ENCODE measurements around the gene DNAH8. TPM values are rescaled to one million over a fixed set of nuclear protein-coding genes. Genes with fewer than 3 reads are reported as not detected.

DNAH8 gene
- total and polyA plus RNA-seq, 10 donors = 0.20 to 15.6 (median 5.2) TPM

DNA sequence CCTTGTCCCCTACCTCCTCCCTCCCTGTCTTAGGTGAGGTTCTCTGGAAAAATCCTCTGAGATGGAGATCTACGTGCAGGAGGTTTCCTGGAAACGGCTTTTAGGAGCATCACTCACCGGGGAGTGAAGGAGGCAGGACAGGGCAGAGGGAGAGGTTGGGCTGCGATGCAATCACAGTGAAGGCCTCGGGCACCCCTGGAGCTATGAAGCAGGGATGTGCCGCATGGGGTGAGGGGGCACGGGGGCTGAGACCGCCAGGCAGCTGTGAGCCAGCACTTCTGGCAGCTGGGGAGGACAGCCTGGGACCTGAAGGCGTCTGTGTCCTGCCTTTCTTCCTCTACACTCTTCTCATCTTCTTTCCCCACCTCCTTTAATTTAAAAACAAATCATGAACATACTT is 320.6 kb downstream of the DNAH8 start:
- no peaks in the 10 kb centered on the region for H3K36me3 ChIP-seq
- no peak overlapping the region for H3K27ac ChIP-seq
- H3K4me3 ChIP-seq = no peak overlapping the region
- H3K4me1 ChIP-seq = no peaks in the 10 kb centered on the region
- DNase-seq = no peak
- H3K27me3 ChIP-seq (replicated peaks in 1 of 7) = peaks cover 0 to 76% (median 14%) of the 10 kb centered on the region in 7 donors
- no peaks in the 10 kb centered on the region for H3K9me3 ChIP-seq
- no peak for TF ChIP-seq POLR2A (IDR thresholded peaks at IDR 0.05)
- TF ChIP-seq POLR2AphosphoS5 (IDR thresholded peaks at IDR 0.05) = no peak
- no peak for TF ChIP-seq CTCF (IDR thresholded peaks at IDR 0.05 in 8 of 11, conservative IDR thresholded peaks at IDR 0.05 in 3 of 11)
- 42 to 59% (median 51%) methylated on average over 9 of the region's 9 CpGs for WGBS, 5 donors
- intact Hi-C loops (cut with DNase I; ENCODE audit: low total_unique reads) = no loop called here

DNA sequence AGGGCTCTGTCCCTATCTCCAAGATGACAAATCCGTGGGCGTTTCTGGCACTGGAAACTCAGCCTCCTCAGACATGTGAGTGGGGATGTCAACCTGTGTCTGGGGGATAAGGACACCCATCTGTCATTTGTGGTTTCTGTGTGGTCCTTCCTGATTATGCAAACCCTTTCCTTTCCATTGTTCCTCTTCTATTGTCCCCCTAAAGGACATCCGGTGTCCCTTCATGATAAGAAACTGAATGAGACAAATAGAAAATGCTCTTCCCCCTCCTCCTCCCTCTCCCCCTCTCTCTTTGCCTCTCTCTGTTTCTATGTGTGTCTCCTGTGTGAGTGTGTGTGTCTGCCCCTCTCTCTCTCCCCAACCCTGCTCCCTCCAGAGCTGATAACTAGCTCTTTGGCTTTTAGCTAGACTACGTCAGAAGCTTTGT is 322.0 kb downstream of the DNAH8 start:
- Histone ChIP-seq H3K9me3 (peaks cover 0 to 5% (median 0%) of the 10 kb centered on the region in 8 donors), H3K4me1 (no peaks in the 10 kb centered on the region), H3K27me3 (replicated peaks in 1 of 7) (peaks cover 0 to 80% (median 11%) of the 10 kb centered on the region in 7 donors), H3K27ac (no peak overlapping the region), H3K36me3 (no peaks in the 10 kb centered on the region), H3K4me3 (no peak overlapping the region)
- intact Hi-C loops (cut with DNase I; ENCODE audit: low total_unique reads) = no loop called here
- DNase-seq = no peak
- 22 to 32% (median 25%) methylated on average over 4 of the region's 4 CpGs for WGBS, 5 donors
- no peak for TF ChIP-seq POLR2AphosphoS5 (IDR thresholded peaks at IDR 0.05)
- no peak for TF ChIP-seq POLR2A (IDR thresholded peaks at IDR 0.05)
- TF ChIP-seq CTCF (IDR thresholded peaks at IDR 0.05 in 8 of 11, conservative IDR thresholded peaks at IDR 0.05 in 3 of 11) = no peak

GRCh38 chr6:39037707-39038106 is 322.6 kb downstream of the DNAH8 start:
- H3K36me3 ChIP-seq = no peaks in the 10 kb centered on the region
- TF ChIP-seq CTCF (IDR thresholded peaks at IDR 0.05 in 8 of 11, conservative IDR thresholded peaks at IDR 0.05 in 3 of 11) (no peak), POLR2A (IDR thresholded peaks at IDR 0.05) (no peak)
- intact Hi-C loops (cut with DNase I; ENCODE audit: low total_unique reads) = no loop called here
- no peak overlapping the region for H3K27ac ChIP-seq
- 48 to 71% (median 56%) methylated on average over 6 of the region's 6 CpGs for WGBS, 5 donors
- DNase-seq = no peak
- H3K4me1 ChIP-seq = no peaks in the 10 kb centered on the region
- H3K27me3 ChIP-seq (replicated peaks in 1 of 7) = peaks cover 0 to 86% (median 11%) of the 10 kb centered on the region in 7 donors
- H3K9me3 ChIP-seq = peaks cover 0 to 5% (median 0%) of the 10 kb centered on the region in 8 donors
- no peak overlapping the region for H3K4me3 ChIP-seq

- no peaks in the 10 kb centered on the region for H3K36me3 ChIP-seq
- peaks cover 0 to 5% (median 0%) of the 10 kb centered on the region in 8 donors for H3K9me3 ChIP-seq
- TF ChIP-seq CTCF (IDR thresholded peaks at IDR 0.05 in 8 of 11, conservative IDR thresholded peaks at IDR 0.05 in 3 of 11) = no peak
- no peak for TF ChIP-seq POLR2AphosphoS5 (IDR thresholded peaks at IDR 0.05)
- TF ChIP-seq POLR2A (IDR thresholded peaks at IDR 0.05) = no peak
- DNase-seq = no peak
- no peak overlapping the region for H3K27ac ChIP-seq
- H3K4me3 ChIP-seq = no peak overlapping the region
- H3K4me1 ChIP-seq = no peaks in the 10 kb centered on the region
- WGBS, 5 donors = 61 to 79% (median 70%) methylated on average over 10 of the region's 10 CpGs
- H3K27me3 ChIP-seq (replicated peaks in 1 of 7) = peaks cover 0 to 83% (median 8%) of the 10 kb centered on the region in 7 donors
- intact Hi-C loops (cut with DNase I; ENCODE audit: low total_unique reads) = no loop called here
Observed at GRCh38 chr6:39040080-39040673, 325.1 kb downstream of the DNAH8 start.

Measured in spleen (tissue), 11 donors.